Keratinocyte (primary cell): ENCODE results near the gene CTTNBP2.

Experiments used
- EZH2 ChIP-seq: IDR thresholded peaks from one replicate; pipeline ENCODE4 v1.6.1; 2012; ENCODE audit warnings: inconsistent platforms, mild to moderate bottlenecking, low read length, moderate library complexity
- TF ChIP-seq, protein P1 (sequence below), 3 experiments: IDR thresholded peaks in 1 of 3; conservative IDR thresholded peaks in 1 of 3; optimal IDR thresholded peaks in 1 of 3; 2 replicates in 2 of 3; 3 replicates in 1 of 3; pipeline versions ENCODE3 to v1.5.1; 2011; ENCODE audit warnings: low read length in 3 of 3, mild to moderate bottlenecking in 3 of 3, moderate library complexity in 2 of 3, control low read depth in 1 of 3, inconsistent platforms in 1 of 3; ENCODE audit not compliant: insufficient read depth in 2 of 3; ENCODE audit errors: extremely low read depth in 1 of 3

DNA sequence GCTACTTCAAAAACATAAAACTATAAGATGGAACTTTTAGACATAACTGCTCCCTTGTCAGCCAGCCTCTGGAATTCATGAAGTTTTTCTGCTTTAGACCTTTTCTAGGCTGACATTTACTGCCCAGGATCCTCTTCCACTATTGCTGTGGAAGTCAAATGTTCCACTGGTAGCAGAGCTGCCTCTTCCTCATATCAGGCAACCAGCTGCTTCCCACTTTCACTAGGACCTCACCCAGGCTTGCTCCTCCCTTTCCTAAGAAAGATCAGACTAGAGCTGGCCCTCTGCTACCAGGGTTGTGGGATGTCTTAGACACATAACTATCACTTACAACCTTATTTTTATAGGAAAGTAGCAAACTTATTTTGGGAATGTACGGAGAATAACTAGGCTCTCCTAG lies 121.5 kb downstream of the CTTNBP2 start:
- TF ChIP-seq, protein P1, sequence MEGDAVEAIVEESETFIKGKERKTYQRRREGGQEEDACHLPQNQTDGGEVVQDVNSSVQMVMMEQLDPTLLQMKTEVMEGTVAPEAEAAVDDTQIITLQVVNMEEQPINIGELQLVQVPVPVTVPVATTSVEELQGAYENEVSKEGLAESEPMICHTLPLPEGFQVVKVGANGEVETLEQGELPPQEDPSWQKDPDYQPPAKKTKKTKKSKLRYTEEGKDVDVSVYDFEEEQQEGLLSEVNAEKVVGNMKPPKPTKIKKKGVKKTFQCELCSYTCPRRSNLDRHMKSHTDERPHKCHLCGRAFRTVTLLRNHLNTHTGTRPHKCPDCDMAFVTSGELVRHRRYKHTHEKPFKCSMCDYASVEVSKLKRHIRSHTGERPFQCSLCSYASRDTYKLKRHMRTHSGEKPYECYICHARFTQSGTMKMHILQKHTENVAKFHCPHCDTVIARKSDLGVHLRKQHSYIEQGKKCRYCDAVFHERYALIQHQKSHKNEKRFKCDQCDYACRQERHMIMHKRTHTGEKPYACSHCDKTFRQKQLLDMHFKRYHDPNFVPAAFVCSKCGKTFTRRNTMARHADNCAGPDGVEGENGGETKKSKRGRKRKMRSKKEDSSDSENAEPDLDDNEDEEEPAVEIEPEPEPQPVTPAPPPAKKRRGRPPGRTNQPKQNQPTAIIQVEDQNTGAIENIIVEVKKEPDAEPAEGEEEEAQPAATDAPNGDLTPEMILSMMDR (optimal IDR thresholded peaks at IDR 0.05 in 1 of 3, IDR thresholded peaks at IDR 0.05 in 1 of 3, conservative IDR thresholded peaks at IDR 0.05 in 1 of 3; ENCODE audit: extremely low read depth in 1 of 3, insufficient read depth in 2 of 3, low read length in 3 of 3) = no peak
- no peak for TF ChIP-seq EZH2
